ENCODE data around the gene MOB3B. TPM values are rescaled to one million over a fixed set of nuclear protein-coding genes. Genes with fewer than 3 reads are reported as not detected.

The MOB3B gene
- total RNA-seq, 2 experiments from 2014 or later, result 0.25 to 0.30 TPM

- CTCF ChIA-PET, result no interaction called here
Observed at GRCh38 chr9:27565696-27566095, 36.1 kb upstream of the MOB3B start.

GRCh38 chr9:27564670-27565069 is 35.1 kb upstream of the MOB3B start:
- Histone ChIP-seq H3K4me1 (ENCODE audit: insufficient read depth, low read length) (peaks cover 3% of the 10 kb centered on the region), H3K27ac (ENCODE audit: low read depth in 1 of 2, low read length in 2 of 2) (no peak overlapping the region), H3K27me3 (ENCODE audit: control insufficient read depth in 1 of 2, insufficient read depth in 2 of 2, low read length in 2 of 2) (no peaks in the 10 kb centered on the region), H3K9me3 (ENCODE audit: control insufficient read depth in 1 of 2, insufficient read depth in 1 of 2, low read length in 2 of 2) (no peaks in the 10 kb centered on the region), H3K4me3 (ENCODE audit: low read length) (no peak overlapping the region), H3K36me3 (ENCODE audit: insufficient read depth, low read length) (peaks cover 27% of the 10 kb centered on the region)
- TF ChIP-seq, protein P1, sequence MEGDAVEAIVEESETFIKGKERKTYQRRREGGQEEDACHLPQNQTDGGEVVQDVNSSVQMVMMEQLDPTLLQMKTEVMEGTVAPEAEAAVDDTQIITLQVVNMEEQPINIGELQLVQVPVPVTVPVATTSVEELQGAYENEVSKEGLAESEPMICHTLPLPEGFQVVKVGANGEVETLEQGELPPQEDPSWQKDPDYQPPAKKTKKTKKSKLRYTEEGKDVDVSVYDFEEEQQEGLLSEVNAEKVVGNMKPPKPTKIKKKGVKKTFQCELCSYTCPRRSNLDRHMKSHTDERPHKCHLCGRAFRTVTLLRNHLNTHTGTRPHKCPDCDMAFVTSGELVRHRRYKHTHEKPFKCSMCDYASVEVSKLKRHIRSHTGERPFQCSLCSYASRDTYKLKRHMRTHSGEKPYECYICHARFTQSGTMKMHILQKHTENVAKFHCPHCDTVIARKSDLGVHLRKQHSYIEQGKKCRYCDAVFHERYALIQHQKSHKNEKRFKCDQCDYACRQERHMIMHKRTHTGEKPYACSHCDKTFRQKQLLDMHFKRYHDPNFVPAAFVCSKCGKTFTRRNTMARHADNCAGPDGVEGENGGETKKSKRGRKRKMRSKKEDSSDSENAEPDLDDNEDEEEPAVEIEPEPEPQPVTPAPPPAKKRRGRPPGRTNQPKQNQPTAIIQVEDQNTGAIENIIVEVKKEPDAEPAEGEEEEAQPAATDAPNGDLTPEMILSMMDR (IDR thresholded peaks at IDR 0.05), result no peak
- Mint-ChIP-seq H3K4me3 (peak overlapping the region; percentile 77), H3K27me3 (no peaks in the 10 kb centered on the region), H3K36me3 (ENCODE audit: low read depth) (peaks cover 55% of the 10 kb centered on the region), H3K27ac (peak overlapping the region; percentile 89), H3K4me1 (ENCODE audit: low read depth) (peaks cover 37% of the 10 kb centered on the region), H3K9me3 (no peaks in the 10 kb centered on the region)
- ATAC-seq (ENCODE audit: poor library complexity) (peak; percentile 66), DNase-seq (no peak)
- intact Hi-C loops (cut with DNase I, micrococcal nuclease), result no loop called here
- ChIA-PET CTCF (no interaction called here), POLR2A (interaction anchor here (1.2 kb wide), 1 partner anchor 8 kb away, joined by 3 read pairs; the partner anchor contains the start of gene C9orf72)

More at GRCh38 chr9:27565696-27566095, 36.1 kb upstream of the MOB3B start:
- no peak for DNase-seq
- intact Hi-C loops (cut with DNase I, micrococcal nuclease), result no loop called here
- Histone ChIP-seq H3K27me3 (ENCODE audit: control insufficient read depth in 1 of 2, insufficient read depth in 2 of 2, low read length in 2 of 2) (no peaks in the 10 kb centered on the region), H3K9me3 (ENCODE audit: control insufficient read depth in 1 of 2, insufficient read depth in 1 of 2, low read length in 2 of 2) (no peaks in the 10 kb centered on the region), H3K4me1 (ENCODE audit: insufficient read depth, low read length) (peaks cover 3% of the 10 kb centered on the region), H3K27ac (ENCODE audit: low read depth in 1 of 2, low read length in 2 of 2) (no peak overlapping the region), H3K36me3 (ENCODE audit: insufficient read depth, low read length) (peaks cover 25% of the 10 kb centered on the region), H3K4me3 (ENCODE audit: low read length) (no peak overlapping the region)
- TF ChIP-seq, protein P1 (IDR thresholded peaks at IDR 0.05), result no peak
- Mint-ChIP-seq H3K27ac (peak overlapping the region; percentile 89), H3K4me1 (ENCODE audit: low read depth) (peaks cover 37% of the 10 kb centered on the region), H3K9me3 (no peaks in the 10 kb centered on the region), H3K27me3 (no peaks in the 10 kb centered on the region), H3K4me3 (no peak overlapping the region), H3K36me3 (ENCODE audit: low read depth) (peaks cover 50% of the 10 kb centered on the region)
- no peak for ATAC-seq (ENCODE audit: poor library complexity)
- POLR2A ChIA-PET, result interaction anchor here (1.2 kb wide), 1 partner anchor 7 kb away, joined by 3 read pairs; the partner anchor contains the start of gene C9orf72

GRCh38 chr9:27563738-27564430 is 34.3 kb upstream of the MOB3B start:
- intact Hi-C loops (cut with DNase I, micrococcal nuclease), result no loop called here
- Histone ChIP-seq H3K4me3 (ENCODE audit: low read length) (no peak overlapping the region), H3K36me3 (ENCODE audit: insufficient read depth, low read length) (peaks cover 34% of the 10 kb centered on the region), H3K9me3 (ENCODE audit: control insufficient read depth in 1 of 2, insufficient read depth in 1 of 2, low read length in 2 of 2) (no peaks in the 10 kb centered on the region), H3K27ac (ENCODE audit: low read depth in 1 of 2, low read length in 2 of 2) (no peak overlapping the region), H3K27me3 (ENCODE audit: control insufficient read depth in 1 of 2, insufficient read depth in 2 of 2, low read length in 2 of 2) (no peaks in the 10 kb centered on the region), H3K4me1 (ENCODE audit: insufficient read depth, low read length) (peaks cover 3% of the 10 kb centered on the region)
- Mint-ChIP-seq H3K4me3 (no peak overlapping the region), H3K36me3 (ENCODE audit: low read depth) (peaks cover 63% of the 10 kb centered on the region), H3K9me3 (no peaks in the 10 kb centered on the region), H3K27me3 (no peaks in the 10 kb centered on the region), H3K4me1 (ENCODE audit: low read depth) (peaks cover 37% of the 10 kb centered on the region), H3K27ac (peak overlapping the region; percentile 89)
- TF ChIP-seq, protein P1 (IDR thresholded peaks at IDR 0.05), result no peak
- ChIA-PET CTCF (no interaction called here), POLR2A (interaction anchor here (0.5 to 1.0 kb wide), 2 partner anchors 9 to 12 kb away, joined by 3 to 6 read pairs; partner anchors contain the start of gene C9orf72)
- DNase-seq, result no peak
- ATAC-seq (ENCODE audit: poor library complexity), result no peak
